Activated T-helper 2 cell treated with anti-CD3 and anti-CD28 coated beads, Interferon-gamma antibody, Interleukin-2, Interleukin-4, amounts not matched to agents 10 μg/mL and 5 μg/mL and 100 μg/mL, durations not matched to agents 14 hours and 24 hours and 36 hours (primary cell): Measurements from ENCODE around the gene VDAC1. TPM values are rescaled to one million over a fixed set of nuclear protein-coding genes. Genes with fewer than 3 reads are reported as not detected.
"Not testable (repeated sequence)": the region's sequence is repeated elsewhere in the genome, so short reads cannot be mapped to it uniquely, and the experiment has no call there.

Experiments
- DNase-seq: peaks from one replicate; pipeline ENCODE4 v3.0.0; 2021; ENCODE audit warnings: low spot score
- H3K27ac Mint-ChIP-seq: one replicate; pipeline ENCODE4 v1.8.0; 2021; ENCODE audit warnings: mixed read lengths
- H3K27me3 Mint-ChIP-seq: one replicate; pipeline ENCODE4 v1.8.0; 2021; ENCODE audit warnings: low read depth, mixed read lengths
- H3K36me3 Mint-ChIP-seq: one replicate; pipeline ENCODE4 v1.8.0; 2021; ENCODE audit warnings: low read depth, mixed read lengths
- H3K4me1 Mint-ChIP-seq: one replicate; pipeline ENCODE4 v1.8.0; 2021; ENCODE audit warnings: low read depth, mixed read lengths
- H3K4me3 Mint-ChIP-seq: one replicate; pipeline ENCODE4 v1.8.0; 2021; ENCODE audit warnings: low read depth, mild to moderate bottlenecking, moderate library complexity, mixed read lengths
- H3K9me3 Mint-ChIP-seq: one replicate; pipeline ENCODE4 v1.8.0; 2021; ENCODE audit warnings: mixed read lengths
- intact Hi-C: fragments of 100-400 bp; cut with micrococcal nuclease; formaldehyde crosslinking; loops from one replicate; pipeline ENCODE4 v1.15.1; 2023
- total RNA-seq: library from RNA; stranded (reverse); gene quantifications from 2 replicates; pipeline ENCODE4 v1.2.3, GENCODE V29; 2022

The VDAC1 gene
- total RNA-seq, 1 donor from 2014 or later = 459 TPM

GRCh38 chr5:133967698-133968203, 37.0 kb downstream of the VDAC1 start:
- peak overlapping the region; percentile 93 for H3K27ac Mint-ChIP-seq
- peaks cover 46% of the 10 kb centered on the region for H3K4me1 Mint-ChIP-seq
- no peaks in the 10 kb centered on the region for H3K27me3 Mint-ChIP-seq

DNA sequence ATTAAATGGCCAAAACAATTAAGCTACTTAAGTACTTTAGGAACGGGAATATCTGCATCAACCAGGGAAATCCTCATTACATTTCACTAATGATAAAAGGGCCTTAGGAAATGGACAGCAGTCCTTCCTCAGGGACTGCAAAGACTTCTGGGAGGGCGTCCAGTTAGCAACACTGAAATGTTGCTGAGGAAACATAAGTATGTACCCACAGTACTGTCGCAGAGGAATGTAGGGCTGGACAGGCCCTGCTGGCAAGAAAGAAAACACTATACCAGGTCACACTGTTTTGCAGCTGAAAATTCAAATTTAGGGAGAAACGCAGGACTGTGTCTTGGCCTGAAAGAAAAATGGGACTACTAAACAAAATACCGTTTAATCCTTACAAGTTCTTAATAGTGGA, 37.7 kb downstream of the VDAC1 start:
- intact Hi-C loops = no loop called here
- Mint-ChIP-seq H3K9me3 (peaks cover 6% of the 10 kb centered on the region), H3K27me3 (no peaks in the 10 kb centered on the region), H3K4me3 (peak overlapping the region; percentile 96), H3K36me3 (peaks cover 63% of the 10 kb centered on the region), H3K27ac (peak overlapping the region; percentile 93), H3K4me1 (peaks cover 52% of the 10 kb centered on the region)
- DNase-seq = no peak

More at GRCh38 chr5:133967698-133968203, 37.0 kb downstream of the VDAC1 start:
- intact Hi-C loops = loop anchor here (1.0 to 2.0 kb wide), 3 partner anchors 8 to 37 kb away; partner anchors contain the start of gene VDAC1
- H3K4me3 Mint-ChIP-seq = peak overlapping the region; percentile 96
- H3K9me3 Mint-ChIP-seq = peaks cover 6% of the 10 kb centered on the region
- DNase-seq = no peak
- peaks cover 63% of the 10 kb centered on the region for H3K36me3 Mint-ChIP-seq

GRCh38 chr5:133966090-133966489, 38.7 kb downstream of the VDAC1 start:
- H3K9me3 Mint-ChIP-seq = peaks cover 6% of the 10 kb centered on the region
- no peaks in the 10 kb centered on the region for H3K27me3 Mint-ChIP-seq
- H3K27ac Mint-ChIP-seq = no peak overlapping the region
- no peak overlapping the region for H3K4me3 Mint-ChIP-seq
- peaks cover 52% of the 10 kb centered on the region for H3K4me1 Mint-ChIP-seq
- no peak for DNase-seq
- intact Hi-C loops = no loop called here
- H3K36me3 Mint-ChIP-seq = peaks cover 61% of the 10 kb centered on the region

DNA sequence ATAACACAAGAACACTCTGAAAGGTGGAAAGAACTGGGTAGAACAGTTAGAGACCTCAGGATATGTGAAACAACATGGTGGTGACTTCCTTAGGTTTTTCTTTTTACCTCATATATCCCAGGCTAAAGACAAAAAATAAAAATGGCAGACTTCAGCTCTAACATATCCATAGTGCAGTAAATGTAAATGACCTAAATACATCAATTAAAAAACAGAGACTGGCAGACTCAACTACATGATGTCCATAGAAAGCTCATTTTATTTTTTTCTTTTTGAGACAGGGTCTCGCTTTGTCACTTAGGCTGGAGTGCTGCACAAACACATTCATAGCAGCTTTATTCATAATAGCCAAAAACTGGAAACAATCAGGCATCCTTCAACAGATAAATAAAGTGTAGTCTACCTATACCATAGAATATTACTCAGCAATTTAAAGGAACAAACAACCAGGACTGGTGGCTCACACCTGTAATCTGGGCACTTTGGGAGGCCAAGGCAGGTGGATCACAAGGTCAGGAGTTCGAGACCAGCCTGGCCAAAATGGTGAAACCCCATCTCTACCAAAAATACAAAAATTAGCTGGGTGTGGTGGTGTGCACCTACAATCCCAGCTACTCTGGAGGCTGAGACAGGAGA, 41.2 kb downstream of the VDAC1 start:
- intact Hi-C loops = loop anchor here (1.0 kb wide), 1 partner anchor 89 kb away; no protein-coding TSS in a partner anchor
- no peaks in the 10 kb centered on the region for H3K27me3 Mint-ChIP-seq
- H3K27ac Mint-ChIP-seq = peak overlapping the region; percentile 85
- peak overlapping the region; percentile 22 for H3K4me3 Mint-ChIP-seq
- no peak for DNase-seq
- H3K36me3 Mint-ChIP-seq = peaks cover 64% of the 10 kb centered on the region
- H3K9me3 Mint-ChIP-seq = peaks cover 6% of the 10 kb centered on the region
- H3K4me1 Mint-ChIP-seq = peaks cover 58% of the 10 kb centered on the region

DNA sequence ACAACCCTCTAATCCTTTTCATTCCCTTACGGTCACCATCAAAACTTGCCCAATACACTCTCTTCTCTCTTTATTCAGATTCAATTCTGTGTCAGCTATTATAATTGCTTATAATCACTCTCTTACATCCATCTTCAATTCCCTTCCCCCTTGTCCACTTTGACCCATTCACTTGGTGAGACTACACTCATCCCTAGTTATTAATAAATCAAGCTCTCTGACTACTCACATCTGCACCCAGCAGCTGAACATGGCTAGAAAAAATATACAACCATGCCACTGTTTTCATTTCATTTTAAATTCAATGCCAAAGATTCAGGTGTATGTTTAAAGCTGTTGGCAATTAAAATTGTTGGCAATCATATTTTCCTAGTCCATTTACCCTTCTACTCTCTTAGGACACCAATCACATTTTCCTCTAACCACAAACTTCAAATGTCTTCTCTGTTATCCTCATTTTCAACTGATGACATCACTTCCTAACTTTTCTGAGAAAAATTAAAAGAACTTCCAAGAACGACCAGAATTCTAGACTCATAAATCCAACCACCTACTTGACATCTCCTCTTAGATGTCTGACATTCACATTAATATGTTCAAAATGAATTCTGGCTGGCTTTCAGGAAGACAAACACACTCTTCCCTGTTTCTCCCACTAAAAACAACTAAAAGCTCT, 41.8 kb downstream of the VDAC1 start:
- Mint-ChIP-seq H3K27ac (peak overlapping the region; percentile 85), H3K9me3 (peaks cover 6% of the 10 kb centered on the region), H3K4me3 (peak overlapping the region; percentile 22), H3K36me3 (peaks cover 61% of the 10 kb centered on the region), H3K4me1 (peaks cover 58% of the 10 kb centered on the region), H3K27me3 (no peaks in the 10 kb centered on the region)
- intact Hi-C loops = loop anchor here (1.0 kb wide), 1 partner anchor 89 kb away; no protein-coding TSS in a partner anchor
- no peak for DNase-seq

- Mint-ChIP-seq H3K4me3 (peak overlapping the region; percentile 5), H3K36me3 (peaks cover 63% of the 10 kb centered on the region), H3K27ac (peak overlapping the region; percentile 85), H3K4me1 (peaks cover 58% of the 10 kb centered on the region), H3K27me3 (no peaks in the 10 kb centered on the region), H3K9me3 (peaks cover 6% of the 10 kb centered on the region)
- intact Hi-C loops = no loop called here
- no peak for DNase-seq
Measured at GRCh38 chr5:133962131-133962530, 42.6 kb downstream of the VDAC1 start.

GRCh38 chr5:133959643-133960042, 45.1 kb downstream of the VDAC1 start:
- intact Hi-C loops = loop anchor here (1.0 kb wide), 1 partner anchor 9 kb away; the partner anchor contains the start of gene C5orf15
- H3K36me3 Mint-ChIP-seq = peaks cover 67% of the 10 kb centered on the region

DNA sequence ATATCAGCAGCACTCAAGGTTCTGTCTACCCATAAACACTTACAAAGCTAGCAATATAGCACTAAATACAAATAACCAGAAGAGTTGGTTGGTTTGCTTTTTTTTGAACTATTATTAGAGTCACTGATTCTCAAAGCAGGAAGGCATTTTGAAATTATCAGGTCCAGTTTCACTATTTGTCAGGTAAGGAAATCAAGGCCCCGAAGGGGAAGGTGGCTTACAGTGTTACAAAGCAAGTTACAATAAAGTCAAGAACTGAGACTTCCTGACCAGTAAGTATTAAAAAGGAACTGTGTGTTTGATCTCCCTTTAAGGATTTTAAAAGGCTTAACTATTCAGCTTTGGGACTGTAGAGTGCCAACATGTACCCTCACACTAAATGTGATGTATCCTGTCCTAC, 47.2 kb downstream of the VDAC1 start:
- DNase-seq = no peak
- Mint-ChIP-seq H3K36me3 (peaks cover 59% of the 10 kb centered on the region), H3K9me3 (no peaks in the 10 kb centered on the region), H3K4me1 (peaks cover 26% of the 10 kb centered on the region), H3K27me3 (no peaks in the 10 kb centered on the region), H3K4me3 (peak overlapping the region; percentile 58), H3K27ac (peak overlapping the region; percentile 73)
- intact Hi-C loops = no loop called here

More at GRCh38 chr5:133959643-133960042, 45.1 kb downstream of the VDAC1 start:
- H3K27me3 Mint-ChIP-seq = no peaks in the 10 kb centered on the region
- peaks cover 6% of the 10 kb centered on the region for H3K9me3 Mint-ChIP-seq
- no peak for DNase-seq
- peak overlapping the region; percentile 89 for H3K27ac Mint-ChIP-seq
- H3K4me3 Mint-ChIP-seq = peak overlapping the region; percentile 75
- peaks cover 43% of the 10 kb centered on the region for H3K4me1 Mint-ChIP-seq

- H3K27ac Mint-ChIP-seq = peak overlapping the region; percentile 73
- no peaks in the 10 kb centered on the region for H3K9me3 Mint-ChIP-seq
- intact Hi-C loops = no loop called here
- H3K27me3 Mint-ChIP-seq = no peaks in the 10 kb centered on the region
- DNase-seq = no peak
- peak overlapping the region; percentile 58 for H3K4me3 Mint-ChIP-seq
- peaks cover 21% of the 10 kb centered on the region for H3K4me1 Mint-ChIP-seq
- peaks cover 54% of the 10 kb centered on the region for H3K36me3 Mint-ChIP-seq
Measured at GRCh38 chr5:133957080-133957479, 47.7 kb downstream of the VDAC1 start.

- H3K9me3 Mint-ChIP-seq, intact Hi-C loops, H3K27me3 Mint-ChIP-seq, H3K27ac Mint-ChIP-seq, DNase-seq, H3K4me3 Mint-ChIP-seq: not testable (repeated sequence)
- Mint-ChIP-seq H3K36me3 (peaks cover 54% of the 10 kb centered on the region), H3K4me1 (peaks cover 21% of the 10 kb centered on the region)
Measured at GRCh38 chr5:133956196-133956595, 48.6 kb downstream of the VDAC1 start.

DNA sequence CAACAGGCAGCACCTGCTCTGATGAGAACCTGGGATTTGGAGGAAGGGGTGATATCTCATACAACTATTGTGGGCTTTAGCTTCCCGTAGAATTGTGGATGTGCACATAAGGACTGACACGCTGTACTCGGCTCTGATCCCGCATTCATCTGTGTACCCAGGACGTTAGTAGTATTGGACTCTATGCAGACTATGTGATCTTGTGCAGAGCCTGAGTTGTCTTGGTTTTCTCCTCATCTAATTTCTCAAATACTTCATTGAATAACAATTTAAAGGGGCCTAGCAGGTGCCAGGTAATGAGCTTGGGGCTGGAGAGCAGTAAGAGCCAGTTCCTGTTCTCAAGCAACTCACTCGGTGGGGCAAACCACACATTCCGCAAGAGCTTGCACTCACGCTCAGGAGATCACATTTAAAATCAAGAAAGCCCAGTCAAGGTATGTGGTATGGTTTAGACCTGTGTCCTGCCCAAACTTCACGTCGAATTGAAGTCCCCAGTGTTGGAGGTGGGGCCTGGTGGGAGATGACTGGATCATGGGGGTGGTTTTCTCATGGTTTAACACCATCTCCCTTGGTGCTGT, 51.1 kb downstream of the VDAC1 start:
- no peaks in the 10 kb centered on the region for H3K9me3 Mint-ChIP-seq
- intact Hi-C loops = no loop called here
- no peak overlapping the region for H3K4me3 Mint-ChIP-seq
- no peaks in the 10 kb centered on the region for H3K27me3 Mint-ChIP-seq
- peaks cover 11% of the 10 kb centered on the region for H3K4me1 Mint-ChIP-seq
- no peak for DNase-seq
- peaks cover 39% of the 10 kb centered on the region for H3K36me3 Mint-ChIP-seq
- no peak overlapping the region for H3K27ac Mint-ChIP-seq

DNA sequence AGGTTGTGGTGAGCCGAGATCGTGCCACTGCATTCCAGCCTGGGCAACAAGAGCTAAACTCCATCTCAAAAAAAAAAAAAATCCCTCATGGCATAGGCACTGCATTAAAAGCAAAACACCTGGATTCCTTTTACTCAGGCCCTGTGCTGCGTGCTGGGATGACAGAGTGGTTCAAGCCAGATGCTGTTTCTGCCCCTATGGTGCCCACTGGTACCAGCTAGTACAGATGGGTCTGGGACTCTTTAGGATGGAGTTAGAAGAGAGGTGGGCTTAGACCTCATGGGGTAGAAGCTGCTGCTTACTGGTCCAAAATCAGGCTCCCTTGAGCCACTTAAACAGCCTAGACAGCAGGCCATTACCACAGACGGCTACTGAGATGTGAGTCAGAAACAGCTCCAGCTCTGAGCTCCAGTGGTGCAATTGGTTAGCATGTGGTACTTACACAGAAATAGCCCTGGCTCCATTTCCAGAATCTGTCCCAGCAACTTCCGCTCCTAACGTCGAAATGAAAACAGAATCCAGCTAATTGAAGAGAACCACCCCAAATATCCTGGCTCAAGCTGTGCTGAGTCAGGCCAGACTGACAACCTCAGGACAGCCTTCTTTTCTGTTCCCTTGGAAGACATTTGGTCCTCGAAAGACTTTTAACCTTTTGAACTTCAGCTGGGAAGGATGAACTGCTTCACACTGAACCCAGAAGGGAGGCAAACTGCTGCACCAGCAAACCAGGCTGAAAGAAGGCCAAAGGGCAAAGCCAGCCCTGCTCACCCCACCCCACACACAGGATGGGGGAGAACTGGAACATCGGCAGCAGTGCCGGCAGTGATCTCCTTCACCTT, 51.8 kb downstream of the VDAC1 start:
- Mint-ChIP-seq H3K27ac (no peak overlapping the region), H3K27me3 (no peaks in the 10 kb centered on the region), H3K9me3 (no peaks in the 10 kb centered on the region), H3K4me1 (peaks cover 11% of the 10 kb centered on the region), H3K4me3 (no peak overlapping the region), H3K36me3 (peaks cover 36% of the 10 kb centered on the region)
- intact Hi-C loops = no loop called here
- DNase-seq = no peak
